GM21528 (cell line): Measurements from ENCODE around the gene DLG2.
"Not testable (repeated sequence)": the region's sequence is repeated elsewhere in the genome, so short reads cannot be mapped to it uniquely, and the experiment has no call there.

ENCODE experiments used
- ATAC-seq: cut with Tn5 transposase; IDR thresholded peaks from one replicate; pipeline ENCODE4 v1.9.1; 2021; ENCODE audit warnings: mild to moderate bottlenecking, moderate library complexity; ENCODE audit not compliant: unreplicated experiment, low FRiP score

DLG2 gene

DNA sequence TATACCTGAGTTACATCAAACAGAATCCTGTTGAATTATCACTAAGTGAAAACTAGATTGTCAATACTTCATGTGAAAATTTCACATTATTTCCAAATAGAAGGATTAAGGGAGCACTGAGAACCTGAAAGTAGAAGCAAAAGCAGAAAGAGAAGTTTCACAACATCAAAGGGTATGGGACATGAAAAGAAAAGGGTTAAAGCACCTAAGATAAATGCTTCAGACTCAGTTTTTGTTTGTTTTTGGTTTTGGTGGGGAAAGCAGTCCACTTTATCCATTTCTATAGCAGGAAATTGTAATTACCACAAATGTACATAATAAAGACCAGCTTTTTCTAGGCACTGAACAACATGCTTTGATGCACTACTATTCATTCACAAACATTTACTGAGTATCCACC is 1271.2 kb downstream of the DLG2 start:
- ATAC-seq, result no peak

DNA sequence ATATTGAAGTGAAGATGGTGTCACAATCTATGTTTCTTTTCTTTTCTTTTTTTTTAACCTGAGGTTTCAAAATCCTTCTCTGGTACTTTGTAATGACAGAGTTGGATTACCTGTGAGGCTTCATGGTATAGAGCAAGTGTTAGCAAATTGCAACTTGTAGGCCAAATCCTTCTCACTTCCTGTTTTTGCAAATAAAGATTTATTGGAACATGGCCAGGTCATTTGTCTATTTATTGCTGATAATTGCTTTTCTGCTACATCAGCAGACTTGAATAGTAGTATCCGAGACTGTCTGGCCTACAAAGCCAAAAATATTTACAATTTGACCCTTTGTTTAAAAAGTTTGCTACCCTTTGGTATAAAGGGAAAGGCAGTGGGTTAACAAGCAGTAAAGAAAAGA is 1281.5 kb downstream of the DLG2 start:
- no peak for ATAC-seq

DNA sequence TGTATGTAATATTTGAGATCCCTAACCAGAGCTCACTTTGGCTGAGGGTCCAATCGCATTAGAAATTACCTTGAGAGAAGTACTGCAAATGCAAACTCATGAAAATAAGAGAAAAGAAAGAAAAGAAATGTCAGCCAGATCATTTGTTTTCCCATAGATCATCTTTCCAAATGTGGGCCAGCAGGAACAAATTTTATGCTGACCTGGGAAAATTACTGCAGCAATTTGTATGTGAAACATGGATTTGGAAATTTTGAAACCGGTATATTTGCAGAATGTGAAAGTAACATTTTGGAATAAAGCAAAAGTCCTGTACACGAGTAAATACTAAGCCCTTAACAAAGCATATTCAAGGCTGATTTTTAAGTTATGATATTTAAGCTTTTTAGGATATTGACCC is 1282.1 kb downstream of the DLG2 start:
- ATAC-seq, result no peak

DNA sequence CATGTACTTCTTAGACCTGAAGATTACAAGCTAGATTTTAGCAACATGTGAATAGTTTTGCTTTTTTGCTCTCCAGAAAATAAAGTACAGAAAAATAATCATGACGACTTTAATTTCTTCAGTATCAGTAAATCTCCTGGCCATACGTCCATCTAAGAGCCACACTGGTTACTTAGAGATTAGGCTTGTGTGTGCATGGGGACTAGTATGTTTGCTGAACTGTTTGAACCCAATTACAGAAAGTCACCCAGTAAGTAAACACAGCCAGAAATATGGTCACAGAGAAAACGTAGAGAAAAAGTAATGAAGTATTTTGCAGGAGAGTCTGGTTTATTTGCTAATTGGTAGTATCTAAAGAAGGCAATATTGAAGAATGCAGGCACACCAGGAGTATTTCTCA is 1287.3 kb downstream of the DLG2 start:
- no peak for ATAC-seq

DNA sequence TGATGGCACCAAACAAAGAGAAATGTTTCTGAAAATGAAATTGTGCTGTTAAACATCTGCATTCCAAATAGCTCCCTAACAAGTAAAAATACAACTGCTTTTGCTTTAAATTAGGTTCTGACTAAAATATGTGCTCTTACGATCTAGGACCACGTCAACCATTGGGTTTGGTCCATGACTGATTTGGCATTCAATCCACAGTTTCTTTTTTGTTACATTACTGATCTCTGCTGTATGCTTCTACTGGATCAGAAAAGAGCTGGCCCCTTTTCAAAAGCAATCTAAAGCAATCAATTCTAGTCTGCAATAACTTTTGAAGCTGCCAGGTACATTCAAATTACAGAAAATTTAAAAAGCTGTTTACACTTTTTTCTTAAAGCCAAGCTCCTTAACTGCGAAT is 1293.9 kb downstream of the DLG2 start:
- no peak for ATAC-seq

DNA sequence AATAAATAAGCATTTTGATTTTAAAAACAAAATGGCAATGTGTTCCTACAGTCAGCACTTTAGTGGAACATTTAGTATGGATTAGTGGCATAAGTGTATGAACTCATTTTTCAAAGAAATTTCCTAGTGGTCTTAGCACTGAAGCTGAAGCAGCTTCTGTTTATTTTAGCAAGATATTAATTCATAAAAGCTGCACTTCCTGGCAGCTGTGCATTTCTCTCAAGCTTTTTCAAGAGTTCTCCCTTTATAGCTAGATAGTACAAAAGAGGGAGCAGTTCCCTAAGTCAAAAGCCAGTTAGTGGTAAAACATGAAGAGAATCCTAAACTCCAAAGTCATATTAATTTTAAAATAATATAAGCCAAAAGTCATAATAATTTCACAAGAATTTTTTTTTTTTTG is 1304.9 kb downstream of the DLG2 start:
- no peak for ATAC-seq

DNA sequence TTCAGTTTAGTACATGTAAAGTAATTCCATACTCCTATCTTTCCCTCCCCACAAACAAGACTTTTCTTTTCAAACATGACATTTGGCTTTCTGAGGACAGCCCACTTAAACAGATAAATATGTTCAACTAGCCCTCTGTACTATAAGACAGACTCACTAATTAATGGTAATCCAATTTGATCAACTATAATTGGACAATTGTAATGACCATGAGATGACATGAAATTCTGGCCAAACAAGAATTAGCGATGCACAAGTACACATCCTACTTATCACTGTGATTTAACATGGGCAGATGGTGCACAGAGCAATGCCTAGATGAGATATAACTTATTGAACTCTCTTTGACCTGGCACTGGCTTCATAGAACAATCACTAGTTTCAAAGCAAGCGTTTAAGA is 1307.3 kb downstream of the DLG2 start:
- ATAC-seq, result no peak

DNA sequence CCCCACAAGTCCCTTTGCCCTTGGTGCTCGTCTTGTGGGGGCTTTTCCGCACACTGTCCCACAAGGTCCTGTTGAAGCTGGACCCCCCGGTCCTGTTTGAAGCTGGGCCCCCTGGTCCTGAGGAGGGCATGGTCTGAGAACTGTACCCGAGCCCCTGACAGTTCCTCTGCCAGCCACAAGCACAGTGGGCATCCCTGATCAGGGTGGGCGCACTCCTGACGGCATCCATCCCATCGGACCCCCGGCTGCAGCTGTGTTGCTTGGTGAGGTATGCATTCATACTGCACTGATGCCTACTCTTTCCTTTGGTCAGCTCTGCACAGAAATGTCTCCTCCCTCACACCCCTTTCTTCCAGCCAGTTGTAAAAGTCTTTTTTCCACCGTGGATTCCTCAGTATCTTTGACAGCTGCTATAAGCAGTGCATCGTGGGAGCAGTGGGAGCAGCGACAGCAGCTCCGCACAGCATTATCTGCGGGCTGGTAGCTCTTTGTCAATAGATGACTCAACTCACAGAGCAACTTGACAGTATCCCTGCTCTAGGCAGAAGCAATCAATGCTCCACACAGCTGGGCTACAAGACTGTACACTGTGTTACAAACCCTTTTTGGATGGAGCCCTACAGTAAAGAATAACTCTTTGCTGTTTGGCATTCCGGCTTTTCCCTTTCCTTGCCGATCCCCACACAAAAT is 1310.1 kb downstream of the DLG2 start:
- no peak for ATAC-seq

DNA sequence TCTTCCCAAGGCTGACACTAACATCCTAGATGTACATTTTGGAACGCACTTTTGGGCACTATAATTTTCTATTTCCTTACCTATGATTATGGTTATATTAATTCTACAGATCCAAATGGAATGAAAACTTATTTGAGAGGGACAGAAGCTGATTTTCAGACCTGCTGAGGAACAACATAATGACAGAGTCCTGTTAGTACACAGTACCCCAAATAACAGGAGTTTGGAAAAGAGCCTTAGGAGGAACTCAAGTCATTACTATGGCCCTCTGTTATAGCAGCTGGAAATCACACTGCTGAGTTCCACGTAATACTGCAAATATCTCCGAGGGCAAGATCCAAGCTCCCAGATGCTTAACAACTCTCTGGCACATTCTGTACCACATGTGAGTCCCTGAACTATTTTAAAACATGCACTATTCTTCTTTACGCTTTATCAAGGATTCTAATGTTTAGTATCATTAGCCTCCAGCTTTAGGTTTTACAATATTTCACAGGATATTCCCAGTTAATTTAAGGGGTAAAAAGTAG is 1313.2 kb downstream of the DLG2 start:
- ATAC-seq, result no peak

DNA sequence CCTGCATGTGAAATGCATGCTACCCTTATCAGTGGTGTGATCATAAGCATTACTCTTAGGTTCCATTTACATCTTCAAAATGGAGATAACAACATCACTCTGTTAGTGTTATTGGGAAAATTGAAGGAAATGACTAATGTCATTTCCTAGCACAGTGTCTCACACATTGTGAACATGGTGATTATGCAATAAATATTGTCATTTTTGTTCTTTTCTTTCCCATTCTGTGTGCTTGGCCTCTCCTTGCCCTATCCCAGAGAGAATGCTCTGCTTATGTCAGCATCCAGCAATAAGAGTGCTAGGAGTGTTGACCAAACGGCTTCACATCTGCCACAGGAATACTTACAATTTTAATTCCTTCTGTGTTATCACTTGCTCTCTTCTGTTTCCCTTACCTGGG is 1316.9 kb downstream of the DLG2 start:
- no peak for ATAC-seq

DNA sequence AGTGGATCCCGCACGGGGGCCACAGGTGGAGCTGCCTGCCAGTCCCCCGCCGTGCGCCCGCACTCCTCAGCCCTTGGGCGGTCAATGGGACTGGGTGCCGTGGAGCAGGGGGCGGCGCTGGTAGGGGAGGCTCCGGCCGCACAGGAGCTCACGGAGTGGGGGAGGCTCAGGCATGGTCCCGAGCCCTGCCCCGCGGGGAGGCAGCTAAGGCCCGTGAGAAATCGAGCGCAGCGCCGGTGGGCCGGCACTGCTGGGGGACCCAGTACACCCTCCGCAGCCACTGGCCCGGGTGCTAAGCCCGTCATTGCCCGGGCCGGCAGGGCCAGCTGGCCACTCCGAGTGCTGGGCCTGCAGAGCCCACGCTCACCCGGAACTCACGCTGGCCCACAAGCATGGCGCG is 1318.7 kb downstream of the DLG2 start:
- ATAC-seq, result not testable (repeated sequence)

DNA sequence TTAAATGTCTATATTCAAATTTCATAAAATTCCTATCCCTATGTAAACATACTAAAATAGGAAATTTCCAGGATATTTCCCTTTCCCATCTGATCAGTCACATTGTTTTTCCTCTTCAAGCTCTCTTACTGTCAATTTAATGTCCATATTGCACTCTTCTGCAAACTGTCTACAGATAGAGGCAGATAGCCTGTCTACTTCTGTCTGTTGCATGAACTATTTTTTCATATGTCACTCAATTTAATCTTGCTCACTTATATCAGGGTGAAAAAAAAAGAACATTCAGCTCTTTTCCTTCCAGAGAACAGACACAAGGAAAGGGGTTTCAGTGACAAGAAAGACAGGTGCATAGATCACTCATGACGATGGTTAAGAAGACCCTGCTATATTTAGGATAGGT is 1327.1 kb downstream of the DLG2 start:
- no peak for ATAC-seq

DNA sequence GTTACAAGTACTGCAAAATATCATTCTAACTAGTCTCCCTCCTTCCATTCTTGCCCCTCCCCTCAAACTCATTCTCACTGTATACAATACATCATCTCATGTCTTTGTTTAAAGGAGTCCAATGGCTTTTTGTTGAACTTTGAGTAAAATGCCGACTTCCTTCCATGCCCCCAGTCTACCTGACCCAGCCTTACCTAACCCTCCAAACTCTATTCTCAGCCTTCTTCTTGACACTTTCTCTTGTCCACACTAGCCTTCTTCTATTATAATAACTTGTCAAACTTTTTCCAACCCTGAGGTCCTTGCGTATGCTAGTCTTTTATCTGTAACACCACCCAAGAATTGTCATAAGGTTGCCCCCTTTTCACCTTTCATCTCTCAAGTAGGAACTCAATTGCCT is 1329.6 kb downstream of the DLG2 start:
- no peak for ATAC-seq

DNA sequence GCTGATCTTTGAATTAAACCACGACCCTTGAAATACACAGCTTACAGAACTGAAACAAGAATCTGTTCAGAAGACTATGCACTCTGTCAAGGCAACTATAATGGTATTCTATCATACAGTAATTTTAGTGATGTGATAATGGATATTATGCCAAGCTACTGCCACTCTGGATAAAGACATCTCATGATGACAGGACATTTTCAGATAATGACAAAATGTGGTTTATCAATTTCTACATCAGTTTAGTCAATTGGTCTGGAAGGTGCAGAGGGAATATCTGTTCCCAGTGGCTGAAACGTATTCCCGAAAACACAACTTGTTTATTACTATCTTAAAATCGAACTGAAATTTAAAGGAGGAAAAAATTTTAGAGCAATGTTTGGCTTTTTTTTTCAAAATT is 1331.3 kb downstream of the DLG2 start:
- ATAC-seq, result no peak

DNA sequence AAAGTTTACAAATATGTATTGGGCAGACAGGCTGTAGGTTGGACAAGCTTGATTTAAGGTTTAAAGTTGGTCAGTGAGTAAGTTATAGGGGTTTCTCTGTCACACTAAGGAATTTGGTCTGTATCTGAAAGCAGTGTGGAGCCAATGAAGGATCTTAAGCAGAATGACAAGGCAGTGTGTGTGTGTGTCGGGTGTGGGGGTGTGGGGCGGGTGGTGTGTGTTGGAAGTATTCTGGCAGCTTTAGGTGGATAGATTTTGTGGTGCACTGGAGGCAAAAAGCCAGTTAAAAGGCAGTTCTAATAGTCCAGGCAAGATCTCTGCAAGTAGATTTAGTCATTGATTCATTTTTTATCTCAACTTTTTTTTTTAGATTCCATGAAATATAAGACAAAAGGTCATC is 1334.2 kb downstream of the DLG2 start:
- ATAC-seq, result no peak

DNA sequence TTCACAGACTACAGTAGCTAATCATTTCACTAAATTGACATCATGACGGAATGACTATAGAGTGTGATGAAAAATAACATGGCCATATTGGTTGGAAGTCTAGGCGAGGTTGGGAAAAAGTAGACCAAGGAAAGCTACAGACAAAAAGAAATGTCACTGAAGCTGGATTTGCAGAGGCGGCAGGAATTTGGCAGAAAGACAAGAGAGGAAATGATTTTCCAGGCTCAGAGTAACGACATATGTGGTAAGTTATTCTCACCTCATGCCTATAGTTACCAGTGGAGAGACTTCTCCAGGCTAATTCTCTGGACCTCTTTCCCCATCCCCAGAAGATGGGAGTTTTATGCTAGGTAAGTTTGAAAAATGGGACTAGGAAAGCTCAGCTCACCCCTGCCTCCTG is 1335.1 kb downstream of the DLG2 start:
- ATAC-seq, result no peak

DNA sequence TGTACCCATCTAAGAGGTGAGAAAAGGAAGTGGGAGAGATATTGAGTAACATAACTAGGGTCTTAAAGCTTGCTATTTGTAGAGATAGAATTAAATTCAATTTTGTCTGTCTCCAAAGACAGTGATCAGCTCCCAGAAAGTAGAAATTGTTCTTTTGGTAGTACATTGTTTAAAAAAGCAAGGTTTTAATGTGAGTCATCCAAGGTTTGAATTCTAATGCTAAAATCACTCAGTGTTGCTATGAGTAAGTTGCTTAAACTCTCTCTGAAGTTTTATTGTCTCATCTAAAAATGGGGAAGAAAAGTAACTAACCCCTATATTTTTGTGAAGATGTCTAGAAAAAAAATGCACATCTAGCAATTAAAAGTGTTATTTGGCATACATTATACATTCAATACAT is 1336.5 kb downstream of the DLG2 start:
- ATAC-seq, result no peak

DNA sequence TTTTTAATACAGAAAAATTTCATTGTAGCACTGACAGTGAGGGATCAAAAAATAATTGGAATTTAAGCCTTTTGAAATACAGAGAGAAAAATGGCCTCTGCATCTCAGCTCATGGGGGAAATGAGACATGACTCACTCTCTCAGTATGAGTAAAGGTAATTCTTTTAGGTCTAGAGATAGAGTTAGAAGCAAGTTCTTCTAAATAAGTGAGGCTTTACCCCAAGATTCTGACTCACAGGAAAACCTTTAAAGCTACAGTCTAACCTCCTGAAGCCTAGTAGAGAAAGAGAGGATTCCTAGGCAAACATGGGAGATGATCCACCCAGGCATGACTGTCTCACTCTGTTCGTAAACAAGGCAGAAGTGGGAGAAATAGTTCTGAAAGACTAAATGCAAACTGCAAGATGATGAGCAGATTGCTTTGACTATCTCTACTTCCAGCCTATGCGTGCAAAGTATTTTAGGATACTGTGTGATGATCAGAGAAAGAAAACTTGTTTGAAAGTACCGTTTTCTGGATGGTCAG is 1337.7 kb downstream of the DLG2 start:
- ATAC-seq, result peak; percentile 99

DNA sequence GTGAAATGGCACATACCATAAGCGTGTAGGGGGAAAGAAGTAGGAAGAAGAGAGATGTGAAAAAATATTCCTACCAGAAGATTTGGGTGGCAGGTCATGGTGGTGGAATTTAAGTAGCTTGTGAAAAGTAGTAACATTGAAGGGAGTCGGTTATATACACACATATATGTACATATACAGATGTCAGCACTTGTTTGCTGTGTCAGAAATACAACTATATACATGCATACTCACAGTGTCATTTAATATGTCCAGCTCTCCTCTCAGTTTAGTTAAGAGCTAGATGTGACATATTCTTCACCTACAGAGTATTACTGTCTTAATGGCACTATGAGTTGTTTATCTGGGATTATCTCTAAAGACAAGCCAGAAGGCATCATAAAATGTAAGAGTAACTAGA is 1353.6 kb downstream of the DLG2 start:
- ATAC-seq, result no peak

DNA sequence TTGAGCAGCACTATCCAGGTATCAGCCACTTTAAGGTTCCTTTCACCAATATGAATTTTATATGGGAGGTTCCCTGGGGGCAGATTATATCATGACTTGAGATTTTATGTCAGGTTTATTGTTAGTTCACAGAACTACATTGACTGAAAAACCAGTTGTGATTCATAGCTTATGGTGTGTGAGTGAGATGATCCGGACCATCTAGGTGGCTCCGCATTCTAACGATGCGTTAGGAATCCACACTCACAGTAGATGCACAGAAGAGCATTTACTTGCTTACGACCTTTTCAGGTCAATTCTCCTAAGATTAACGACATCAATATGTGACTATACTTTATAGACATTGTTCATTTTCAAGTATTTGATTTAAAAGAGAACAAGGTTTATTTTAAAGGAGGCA is 1356.7 kb downstream of the DLG2 start:
- no peak for ATAC-seq

DNA sequence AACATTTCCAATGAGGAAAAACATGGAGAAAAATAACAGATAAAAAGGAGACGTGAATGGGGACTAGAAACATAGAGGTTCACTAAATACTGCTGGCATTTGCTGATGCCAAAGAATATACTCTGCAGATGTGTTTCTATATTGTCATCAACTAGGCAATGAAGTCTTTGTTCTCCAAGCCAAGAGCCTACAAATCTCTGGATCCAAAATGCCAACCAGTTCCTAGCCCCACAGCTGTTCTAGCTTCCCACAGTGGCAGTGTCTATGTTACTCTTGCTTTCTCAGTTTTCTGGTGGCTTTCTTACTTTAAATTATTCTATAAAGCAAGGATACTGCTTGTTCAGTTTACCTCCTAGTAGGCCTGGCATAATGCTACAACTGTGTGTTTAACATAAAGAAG is 1363.1 kb downstream of the DLG2 start:
- no peak for ATAC-seq

DNA sequence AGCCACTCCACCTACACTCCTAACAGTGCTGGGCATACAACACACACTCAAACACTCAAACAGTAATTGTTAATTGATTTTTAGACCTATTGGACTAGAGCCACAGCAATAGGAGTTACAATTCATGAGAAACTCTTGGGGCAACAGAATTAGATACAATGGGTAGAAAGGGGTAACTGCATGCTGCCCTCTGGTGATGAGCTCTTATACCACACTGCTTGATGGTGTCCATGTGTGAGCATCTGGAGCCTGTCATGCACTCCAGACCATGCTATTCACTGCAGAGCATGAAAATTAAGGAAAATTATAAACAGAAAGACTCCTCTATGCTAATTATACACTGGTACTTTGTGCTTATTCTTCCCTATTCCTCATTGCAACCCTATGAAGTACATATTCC is 1365.4 kb downstream of the DLG2 start:
- no peak for ATAC-seq

DNA sequence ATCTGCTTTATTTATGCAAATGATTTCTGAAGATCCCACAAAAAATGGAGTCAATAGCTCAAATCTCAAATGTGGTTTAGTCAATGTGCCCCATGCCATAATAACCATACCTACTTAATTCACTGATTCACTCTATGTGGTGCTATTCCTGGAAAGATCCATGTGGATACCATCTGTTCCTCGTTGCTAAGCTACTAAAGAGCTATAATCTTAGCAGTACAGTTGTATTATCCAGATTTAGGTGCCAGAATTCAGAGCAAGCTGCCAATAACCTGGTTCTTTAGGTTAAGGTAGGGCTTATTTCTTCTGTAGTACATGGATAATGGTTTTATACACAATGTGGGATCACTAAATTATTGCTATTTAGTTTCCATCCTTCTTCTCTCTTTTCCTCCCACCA is 1366.3 kb downstream of the DLG2 start:
- ATAC-seq, result no peak
